ENCODE measurements around the gene NT5DC2.

The NT5DC2 gene

DNA sequence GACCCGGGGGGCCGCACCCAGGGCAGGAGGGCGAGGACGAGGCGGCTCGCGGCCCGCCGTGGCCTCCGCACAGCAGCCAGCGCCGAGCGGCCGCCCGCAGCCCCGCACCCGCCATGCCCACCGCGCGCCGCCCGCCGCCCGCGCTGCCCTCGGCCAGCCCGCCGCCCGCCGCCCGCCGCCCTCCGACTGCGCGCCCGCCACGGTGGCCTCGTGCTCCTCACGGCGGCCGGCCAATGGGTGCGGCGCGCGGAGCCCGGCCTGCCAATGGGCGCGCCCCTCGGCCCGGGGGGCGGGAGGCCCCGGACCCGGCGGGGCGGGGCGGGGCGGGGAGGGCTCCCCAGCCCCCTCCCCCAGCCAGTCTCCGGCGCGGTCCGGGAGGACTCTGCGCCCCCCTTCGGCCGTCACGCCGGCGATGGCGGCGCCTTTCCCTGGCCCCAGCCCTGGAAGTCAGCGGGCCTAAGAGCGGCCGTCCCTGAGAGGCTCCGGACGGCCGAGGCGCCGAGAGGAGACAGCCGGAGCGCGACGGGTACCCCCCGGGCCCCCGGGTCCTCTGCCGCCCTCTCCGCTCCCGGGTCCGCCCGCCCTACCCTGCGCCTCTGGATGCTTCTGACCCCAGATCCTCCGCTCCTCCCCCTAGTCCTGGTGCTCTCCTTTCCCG lies at the start of gene NT5DC2:
TSS of gene NT5DC2 (minus strand) at position 235 of the 658 bp plus-strand sequence. CDS start at position 115, 120 bp downstream.
- no peak for DNase-seq

DNA sequence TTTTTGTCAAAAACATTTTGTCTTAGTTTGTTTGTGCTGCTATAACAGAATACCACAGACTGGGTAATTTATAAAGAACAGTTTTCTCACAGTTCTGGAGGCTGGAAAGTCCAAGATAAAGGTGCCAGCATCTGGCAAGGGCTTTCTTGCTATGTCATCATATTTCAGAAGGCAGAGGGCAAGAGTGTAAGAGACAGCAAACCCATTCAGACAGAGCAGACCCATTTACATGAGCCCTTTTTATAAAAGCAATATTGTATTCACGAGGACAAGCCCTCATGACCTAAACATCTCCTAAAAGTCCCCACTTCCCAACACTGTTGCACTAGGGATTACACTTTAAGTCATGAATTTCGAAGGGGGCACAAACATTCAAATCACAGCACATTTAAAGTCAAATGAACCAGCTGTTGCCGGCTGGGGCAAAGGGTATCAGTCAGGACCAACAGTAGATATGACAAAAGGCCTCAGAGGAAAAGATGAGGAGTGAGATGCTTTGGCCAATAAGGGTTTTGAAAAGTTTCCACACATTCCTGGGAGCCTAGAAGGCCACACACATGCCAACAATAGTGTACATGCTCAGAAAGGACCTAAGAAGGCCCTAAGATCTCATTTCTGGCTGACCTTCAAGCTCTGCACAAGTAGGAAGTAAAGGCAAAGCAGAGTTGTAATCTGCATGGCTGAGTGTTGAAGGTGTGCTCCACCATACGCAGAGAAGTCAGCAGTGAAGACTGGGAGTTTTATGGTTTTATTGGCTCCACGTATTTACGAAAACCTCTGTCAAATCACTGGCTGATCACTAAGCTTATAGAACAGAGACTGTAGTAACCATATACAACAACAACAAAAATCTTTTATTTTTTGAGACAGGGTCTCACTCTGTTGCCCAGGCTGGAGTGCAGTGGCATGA lies 40.7 kb upstream of the NT5DC2 start:
- no peak for DNase-seq

DNA sequence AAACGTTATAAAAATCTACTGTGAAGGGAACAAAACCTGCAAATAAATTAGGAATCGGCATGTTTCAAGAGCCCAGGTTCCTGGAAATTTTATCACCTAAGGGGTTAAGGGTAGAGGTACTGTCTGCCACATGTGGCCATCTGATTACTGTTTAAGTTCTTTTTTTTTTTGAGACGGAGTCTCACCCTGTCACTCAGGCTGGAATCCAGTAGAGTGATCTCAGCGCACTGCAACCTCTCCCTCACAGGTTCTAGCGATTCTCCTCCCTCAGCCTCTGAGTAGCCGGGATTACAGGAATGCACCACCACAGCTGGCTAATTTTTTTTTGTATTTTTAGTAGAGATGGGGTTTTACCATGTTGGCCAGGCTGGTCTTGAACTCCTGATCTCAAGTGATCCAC lies 38.6 kb upstream of the NT5DC2 start:
- DNase-seq = no peak

DNA sequence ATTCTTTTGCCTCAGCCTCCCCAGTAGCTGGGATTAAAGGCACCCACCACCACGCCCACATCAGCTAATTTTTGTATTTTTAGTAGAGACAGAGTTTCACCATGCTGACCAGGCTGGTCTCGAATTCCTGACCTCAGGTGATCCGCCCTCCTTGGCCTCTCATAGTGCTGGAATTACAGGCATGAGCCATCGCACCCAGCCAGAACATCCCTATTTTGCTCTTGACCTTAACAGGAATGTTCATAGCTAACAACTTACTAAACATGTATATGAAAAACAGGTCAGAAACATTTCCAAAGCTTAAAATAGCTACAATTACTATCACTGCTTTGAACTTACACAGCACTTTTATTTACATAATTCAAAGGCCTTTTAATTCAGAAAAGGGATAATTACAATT lies 36.4 kb upstream of the NT5DC2 start:
- DNase-seq = no peak

DNA sequence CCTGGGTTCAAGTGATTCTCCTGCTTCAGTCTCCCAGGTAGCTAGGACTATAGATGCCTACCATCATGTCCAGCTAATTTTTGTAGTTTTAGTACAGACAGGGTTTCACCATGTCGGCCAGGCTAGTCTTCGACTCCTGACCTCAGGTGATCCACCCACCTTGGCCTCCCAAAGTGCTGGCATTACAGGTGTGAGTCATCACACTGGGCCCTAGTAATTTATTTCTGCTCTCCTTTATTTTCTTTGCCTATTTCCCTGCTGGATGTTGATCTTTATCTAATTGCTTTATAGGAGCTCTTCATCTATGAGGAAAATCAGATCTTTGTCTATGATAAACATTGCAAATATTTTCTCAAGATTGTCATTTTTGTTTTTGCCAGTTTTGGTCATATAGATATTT lies 34.4 kb upstream of the NT5DC2 start:
- no peak for DNase-seq

DNA sequence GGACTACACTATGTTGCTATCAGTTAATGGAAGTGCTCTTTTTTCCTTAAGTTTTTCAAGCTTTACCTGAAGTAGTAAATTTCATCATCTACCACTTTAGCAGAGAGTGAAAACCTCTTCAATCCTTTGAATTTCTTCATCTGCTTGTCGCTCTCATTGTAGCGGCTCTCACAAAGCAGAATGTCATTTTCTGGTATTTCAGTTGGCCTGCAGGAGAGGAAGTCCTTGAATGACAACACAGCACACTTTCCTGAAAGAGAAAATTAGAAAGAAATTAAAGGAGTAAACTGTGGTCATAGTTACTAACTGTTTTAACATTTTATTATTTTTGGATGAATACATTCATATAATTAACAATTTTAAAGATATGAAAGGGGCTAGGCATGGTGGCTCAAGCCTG lies 30.3 kb upstream of the NT5DC2 start:
- DNase-seq = no peak

DNA sequence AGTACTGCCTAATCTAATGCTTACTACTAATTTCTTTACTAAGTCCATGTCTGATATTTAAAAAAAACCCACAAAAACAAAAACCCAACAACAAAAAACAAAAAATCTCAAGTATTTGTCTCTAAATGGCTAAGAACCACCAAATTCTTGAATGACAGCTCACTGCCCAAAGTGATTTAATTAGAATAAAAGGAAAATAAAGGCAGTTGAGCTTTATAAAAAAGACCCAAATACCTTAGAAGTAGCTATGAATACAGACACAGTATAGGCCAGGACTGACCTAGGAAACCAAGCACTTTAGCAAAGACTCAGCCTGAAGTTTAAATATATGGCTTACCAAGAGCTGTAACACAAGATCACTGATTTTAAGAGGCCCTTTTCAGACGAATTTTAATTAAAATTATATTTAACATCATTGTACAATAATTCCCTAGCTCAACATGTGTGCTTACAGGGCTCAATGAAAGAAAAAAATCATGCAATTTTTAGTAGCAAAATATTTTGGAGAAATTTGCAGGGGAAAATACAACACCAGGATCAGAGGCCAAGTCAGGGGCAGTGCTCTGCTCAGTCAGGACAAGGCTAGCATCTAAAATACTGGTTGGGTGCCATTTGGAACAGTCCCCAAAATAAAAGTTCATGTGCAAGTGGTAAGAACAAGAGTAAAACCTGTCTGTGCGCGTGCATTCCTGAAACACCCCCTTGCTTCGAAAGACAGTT lies 27.5 kb upstream of the NT5DC2 start:
- no peak for DNase-seq

DNA sequence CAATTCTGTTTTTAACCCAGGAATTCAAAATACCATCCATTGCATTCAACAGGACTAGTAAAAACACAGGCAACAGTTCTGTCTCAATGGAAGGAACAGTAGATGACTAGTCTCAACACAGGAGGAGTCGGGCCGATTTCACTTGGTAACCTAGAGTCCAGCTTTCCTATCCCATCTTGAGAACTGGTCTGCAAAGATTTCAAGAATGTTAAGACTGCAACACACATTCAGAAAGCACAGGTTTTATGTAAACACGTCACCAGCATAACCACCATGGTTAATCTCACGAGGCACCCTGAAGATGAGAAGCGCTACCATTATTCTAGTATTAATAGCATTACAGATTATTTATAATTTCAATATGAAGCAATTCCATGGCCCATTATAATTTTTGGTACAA lies 24.8 kb upstream of the NT5DC2 start:
- DNase-seq = no peak

DNA sequence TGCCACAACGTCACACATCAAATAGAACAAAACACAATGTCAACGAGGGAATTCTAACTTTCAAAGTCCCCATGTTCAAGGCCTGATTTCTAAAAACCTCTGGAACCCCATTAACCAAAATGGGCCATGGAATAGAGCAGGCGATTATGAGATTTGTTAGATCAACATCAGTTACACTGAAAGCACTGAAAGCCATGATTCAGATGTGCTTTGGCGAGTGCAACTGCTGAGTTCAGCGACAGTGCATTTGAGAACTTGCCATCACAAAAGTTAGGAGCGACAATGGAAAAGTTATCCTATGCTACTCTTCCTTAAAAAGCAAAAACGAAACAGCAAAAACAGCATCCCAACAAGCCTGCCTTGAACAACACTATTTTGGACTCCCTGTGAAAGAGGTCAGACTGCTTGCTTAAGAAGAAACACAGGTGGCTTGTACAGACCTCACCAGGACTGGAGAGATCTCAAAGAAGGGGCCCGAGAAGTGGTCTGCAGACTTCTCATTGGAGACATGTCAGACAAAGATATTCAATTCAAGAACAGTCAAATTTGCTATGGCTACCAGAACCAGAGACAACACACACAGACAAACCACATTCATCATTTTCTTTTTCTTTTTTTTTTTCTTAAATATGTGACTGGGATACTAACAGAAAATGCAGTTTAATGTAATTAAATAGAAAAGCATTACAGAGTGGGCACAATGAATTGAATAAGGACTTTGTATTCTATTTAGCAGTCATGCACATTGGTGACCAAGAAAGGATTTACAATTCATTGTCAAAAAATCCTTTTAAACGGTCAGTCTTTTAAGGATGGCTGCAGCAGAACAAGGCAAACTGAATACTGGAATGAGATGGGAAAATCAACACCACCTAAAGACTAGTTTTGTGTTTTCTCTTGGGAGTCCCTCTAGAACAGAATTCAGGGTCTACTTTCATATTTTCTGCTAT lies 23.6 kb upstream of the NT5DC2 start:
- no peak for DNase-seq

DNA sequence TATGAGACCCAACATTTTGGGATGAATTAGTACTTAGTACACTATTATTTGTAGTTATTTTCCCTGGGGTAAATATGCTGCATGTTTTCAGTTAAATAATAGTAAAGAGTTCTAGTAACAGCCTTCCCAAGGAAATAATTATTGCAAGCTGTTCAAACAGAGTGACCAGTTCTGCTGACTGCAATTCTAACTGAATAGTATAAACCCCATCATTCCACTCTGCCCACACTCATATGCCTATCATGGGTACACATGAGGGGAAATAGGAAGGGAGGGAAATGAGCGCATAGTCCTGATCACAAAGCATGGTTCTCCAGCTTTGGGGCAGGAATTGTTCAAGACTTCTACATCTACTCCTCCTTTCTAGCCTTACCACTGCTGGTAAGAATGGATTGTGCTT lies 21.4 kb upstream of the NT5DC2 start:
- no peak for DNase-seq

DNA sequence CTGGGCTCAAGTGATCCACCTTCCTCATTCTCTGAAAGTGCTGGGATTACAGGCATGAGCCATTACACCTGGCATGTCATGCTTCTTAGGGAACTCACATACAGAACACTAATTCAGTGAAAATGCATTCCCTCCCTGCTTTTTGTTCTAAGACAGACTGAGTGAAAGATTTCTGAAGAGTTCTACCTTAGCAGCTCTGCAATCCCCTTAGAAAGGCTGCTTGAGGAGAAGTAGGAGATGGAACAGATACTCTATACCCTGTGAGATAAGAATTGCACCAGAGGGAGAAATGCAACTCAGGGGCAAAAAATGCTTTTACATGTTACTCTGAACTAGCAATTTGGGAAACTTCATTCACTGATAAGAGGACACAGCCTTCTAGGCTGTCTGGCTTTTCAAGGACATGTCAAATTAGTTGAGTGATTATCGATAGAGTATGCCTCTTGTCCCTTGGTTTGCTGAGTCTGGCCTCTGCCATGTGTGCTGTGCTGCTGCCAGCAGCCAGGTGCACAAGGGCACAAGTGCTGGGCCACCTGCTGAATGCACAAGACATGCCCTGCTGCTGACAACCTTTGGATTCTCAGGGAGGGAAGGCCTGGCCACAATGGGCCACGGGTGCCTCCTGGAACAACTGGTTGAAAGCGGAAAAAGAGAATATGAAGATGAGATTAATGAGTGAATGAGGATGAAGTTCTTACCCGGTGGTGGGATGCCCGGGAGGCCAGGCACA lies 20.5 kb upstream of the NT5DC2 start:
- no peak for DNase-seq

DNA sequence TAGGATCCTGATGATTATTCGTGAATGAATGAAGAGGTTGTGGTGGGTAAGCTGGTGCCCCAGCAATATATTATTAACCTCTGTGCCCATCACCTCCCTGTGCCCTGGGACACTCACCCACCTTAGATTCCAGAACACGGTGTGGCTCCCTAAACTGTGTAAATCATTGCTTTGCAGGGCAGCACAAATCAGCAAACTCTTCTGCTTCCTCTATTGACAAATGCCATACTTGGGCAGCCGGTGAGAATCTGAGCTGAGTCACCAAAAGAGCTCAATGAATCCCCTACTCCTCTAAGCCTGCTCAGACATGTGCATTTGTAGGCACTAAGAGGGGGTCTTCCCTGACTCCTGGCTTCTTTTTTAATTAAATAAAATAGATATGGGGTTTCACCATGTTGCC lies 18.4 kb upstream of the NT5DC2 start:
- DNase-seq = no peak

DNA sequence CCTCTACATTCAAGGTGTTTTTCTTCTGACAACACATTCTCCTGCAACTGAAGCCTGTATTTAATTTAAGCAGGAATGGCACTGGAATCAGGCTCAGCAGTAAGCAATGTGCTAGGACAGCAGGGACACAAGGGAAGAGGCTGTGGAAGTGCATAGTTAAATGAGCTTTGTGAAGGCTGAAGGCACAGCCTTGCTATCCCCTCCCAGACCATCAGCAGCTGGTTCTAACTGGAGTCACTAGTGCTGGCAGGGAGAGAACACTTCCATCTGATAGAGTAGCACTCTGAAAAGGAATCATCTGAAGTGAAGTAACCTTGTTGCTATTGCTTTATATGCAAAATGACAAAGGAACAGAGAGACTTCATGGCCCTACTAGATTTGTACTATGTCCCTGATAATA lies 17.5 kb upstream of the NT5DC2 start:
- DNase-seq = no peak

DNA sequence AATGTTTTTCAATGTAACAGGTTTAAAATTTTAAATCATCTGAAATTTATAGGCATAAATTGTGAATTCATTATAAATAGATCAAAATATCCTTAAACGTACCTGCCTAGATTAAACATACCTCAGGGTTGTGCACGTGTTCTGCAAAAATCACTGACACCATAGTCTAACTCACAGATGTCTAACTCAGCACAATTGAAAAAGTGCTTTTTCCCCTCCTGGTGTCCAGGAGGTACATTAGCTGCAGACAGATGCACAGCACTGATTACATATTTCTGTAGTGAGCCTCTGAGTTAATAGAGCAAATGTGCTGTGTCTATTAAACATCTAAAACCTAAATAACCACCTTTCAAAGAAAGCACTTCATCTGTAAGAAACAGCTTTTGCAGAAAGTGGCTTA lies 13.5 kb upstream of the NT5DC2 start:
- DNase-seq = no peak

DNA sequence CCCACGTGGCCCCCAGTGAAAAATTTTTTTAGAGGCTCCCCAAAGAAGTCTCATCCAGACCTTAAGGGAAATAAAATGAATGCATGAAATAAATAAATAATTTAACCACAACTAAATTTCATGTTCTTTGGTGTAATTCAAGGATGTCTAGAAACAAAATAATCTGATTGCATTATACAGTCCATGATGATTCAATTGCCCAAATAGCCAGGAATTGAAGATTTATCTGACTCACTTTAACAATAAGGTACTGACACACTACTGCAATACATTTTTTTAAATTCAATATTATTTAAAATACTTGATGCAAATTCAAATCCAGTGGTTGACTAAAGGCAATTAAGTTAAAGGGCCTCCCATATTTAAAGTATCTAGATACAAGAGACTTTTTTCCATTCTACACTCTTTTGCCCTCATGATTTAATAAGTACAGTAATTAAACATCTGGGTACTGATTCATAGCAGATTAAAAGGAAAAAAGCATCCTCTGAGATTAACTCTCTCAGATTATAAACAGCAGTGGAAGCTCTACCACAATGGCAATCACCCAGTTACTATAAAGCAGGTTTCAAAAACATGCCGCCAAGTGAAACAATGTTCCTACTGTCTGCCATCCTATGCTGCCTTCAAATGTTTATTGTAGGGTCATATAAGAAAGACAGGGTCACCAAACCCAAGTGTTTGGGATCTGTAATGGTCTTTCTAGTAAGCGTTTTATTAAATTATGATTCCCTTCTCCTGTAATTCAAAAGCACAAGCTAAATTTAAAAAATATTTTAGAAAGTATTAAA lies 12.6 kb upstream of the NT5DC2 start:
- no peak for DNase-seq

DNA sequence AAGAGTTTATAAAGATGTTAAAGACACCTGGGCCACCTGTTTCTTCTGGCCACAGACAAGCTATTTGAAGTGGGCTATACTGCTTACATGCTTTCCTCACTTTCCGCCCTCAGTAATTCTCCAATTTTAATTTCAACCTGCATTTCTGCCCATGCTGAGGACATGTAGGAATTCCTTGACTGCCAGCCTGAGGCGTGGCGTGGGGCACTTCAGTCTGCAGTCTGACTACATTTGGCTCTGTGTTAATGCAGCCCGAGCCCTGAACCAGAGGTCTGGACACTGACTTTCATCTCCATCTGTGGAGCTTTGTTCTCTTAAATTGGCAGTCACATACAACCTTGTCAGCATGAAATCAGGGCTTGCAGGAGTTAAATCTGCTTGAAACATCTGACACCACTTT lies 11.3 kb upstream of the NT5DC2 start:
- no peak for DNase-seq

DNA sequence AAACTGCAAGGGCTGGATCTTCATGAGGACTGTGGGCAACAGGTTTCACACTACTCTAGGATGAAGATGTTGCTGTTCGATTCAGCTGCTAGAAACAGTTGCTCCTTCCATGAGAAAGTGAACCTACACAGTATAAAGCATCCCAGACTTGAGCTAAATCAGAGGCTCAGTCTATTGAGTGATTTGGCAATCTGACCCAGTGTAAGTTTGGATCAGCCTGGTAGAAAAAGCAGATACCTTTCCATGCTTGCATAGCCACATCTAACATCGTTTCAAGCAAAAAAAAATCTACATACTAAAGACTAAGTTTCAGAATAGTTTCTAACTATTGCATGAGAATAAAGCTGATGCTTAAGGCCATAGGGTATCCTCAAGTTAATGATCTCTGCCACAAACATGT lies 7.4 kb upstream of the NT5DC2 start:
- no peak for DNase-seq

DNA sequence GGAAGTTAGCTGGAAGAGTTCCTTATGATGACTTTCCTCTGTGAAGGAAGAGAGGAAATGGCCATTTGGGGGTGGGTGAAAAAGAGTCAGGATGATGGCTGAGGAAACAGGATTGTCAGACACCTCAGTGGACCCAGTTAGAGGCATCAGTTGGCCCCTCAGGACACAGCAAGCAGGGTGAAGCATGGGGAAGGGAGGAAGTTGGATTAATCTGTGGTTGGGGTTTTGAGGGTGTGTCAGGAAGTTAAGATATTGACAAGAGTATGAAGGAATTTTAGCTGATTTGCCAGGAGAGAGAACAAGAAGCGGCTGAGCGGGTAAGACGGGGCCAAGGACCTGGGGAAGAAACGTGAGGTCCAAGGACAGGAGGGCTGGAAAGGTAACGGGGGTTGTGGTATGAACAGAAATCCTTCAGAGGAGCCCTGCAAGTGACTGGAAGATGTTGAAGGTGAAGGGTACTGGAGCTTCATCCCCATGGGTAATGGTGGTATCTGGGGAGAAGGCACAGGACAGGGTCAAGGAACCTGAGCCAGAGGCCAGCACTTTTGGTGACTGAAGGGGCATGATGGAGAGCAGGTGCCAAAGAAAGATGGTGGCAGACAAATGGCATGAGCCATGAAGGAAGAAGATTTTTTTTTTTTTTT lies 5.5 kb upstream of the NT5DC2 start:
- no peak for DNase-seq

DNA sequence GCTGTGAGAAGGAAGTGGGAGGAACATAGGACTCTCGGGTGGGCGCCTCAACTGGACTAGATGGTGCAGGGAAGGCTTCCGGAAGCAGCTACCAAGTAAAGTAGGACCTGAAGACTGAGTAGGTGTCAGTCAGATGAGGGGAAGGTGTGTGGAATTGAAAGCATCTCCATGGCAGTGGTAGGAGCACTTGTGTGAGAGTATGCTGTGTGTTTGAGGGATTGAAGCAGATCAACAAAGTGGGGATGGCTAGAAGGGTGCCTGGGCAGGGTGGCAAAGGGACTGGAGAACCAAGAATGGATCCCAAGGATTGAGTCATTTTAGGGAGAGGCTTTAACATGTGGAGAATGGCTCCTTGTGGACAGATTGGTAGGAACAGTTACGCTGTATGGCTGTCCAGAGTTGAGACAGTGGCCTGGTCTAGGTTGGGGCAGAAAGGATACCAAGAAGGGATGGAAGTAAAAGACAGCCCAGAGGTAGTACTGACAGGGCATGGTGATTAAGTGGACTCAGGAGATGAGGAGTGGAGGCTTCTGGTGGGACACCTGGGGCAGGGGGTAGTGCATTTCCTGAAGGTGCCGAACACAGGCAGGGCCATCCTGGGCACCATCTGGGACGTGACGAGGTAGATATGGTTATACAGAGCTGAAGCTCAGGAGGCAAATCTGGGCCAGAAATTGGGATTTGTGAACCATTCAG lies 4.2 kb upstream of the NT5DC2 start:
- DNase-seq = no peak

DNA sequence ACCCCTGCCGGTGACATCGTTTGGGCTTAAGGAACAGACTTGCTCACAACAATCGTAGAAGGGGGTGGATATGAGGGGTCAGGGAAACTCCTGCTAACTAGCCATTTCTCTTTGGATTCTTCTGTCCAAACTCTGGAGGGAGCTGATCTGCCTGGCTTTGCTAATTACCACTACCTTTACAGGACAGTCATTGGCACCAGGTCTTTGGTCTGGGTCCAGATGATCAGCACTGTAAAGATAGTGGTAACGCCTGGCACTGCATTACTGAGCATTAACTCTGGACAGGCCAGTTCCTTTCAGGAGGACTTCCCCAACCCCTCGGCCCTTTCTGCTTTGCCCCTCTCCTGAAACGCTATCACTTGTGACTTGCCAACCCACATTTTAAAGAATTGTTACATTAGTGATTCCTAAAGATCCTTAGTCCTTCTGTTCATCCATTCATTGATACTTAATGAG lies 3.5 kb upstream of the NT5DC2 start:
- DNase-seq = no peak
